Activated CD4-positive, alpha-beta T cell treated with anti-CD3 and anti-CD28 coated beads, Interleukin-2, amount 50 U/mL, for 48 hours (primary cell): ENCODE measurements around the gene ELMO1.

ENCODE experiments used
- DNase-seq, 2 experiments: peaks; one replicate each; pipeline ENCODE4 v3.0.0-alpha.2; 2020

The ELMO1 gene

GRCh38 chr7:37209195-37209594 lies 239.5 kb downstream of the ELMO1 start:
- no peak for DNase-seq

- peak in 1 of 2 experiments; percentile 23 for DNase-seq
These were observed 240.1 kb downstream of the ELMO1 start for GRCh38 chr7:37208528-37208927.

GRCh38 chr7:37206192-37206591 lies 242.5 kb downstream of the ELMO1 start:
- no peak for DNase-seq

- DNase-seq = no peak
These were observed 243.2 kb downstream of the ELMO1 start for GRCh38 chr7:37205451-37205850.

DNA sequence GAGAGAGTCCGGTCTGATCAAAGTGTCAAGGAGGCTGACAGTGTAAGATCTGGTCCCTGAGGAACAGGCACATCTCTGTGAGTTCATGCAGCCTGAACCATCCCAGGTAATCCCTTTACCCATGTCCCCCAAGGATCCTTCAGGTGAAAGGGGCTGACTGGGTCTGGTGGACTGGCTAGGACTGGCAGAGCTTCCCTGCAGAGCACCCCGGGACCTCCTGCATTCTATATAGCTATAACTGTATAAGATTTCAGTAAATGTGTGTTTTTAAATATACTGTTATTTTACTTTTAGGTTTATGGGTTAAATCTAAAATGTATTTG lies 246.8 kb downstream of the ELMO1 start:
- DNase-seq = no peak

DNA sequence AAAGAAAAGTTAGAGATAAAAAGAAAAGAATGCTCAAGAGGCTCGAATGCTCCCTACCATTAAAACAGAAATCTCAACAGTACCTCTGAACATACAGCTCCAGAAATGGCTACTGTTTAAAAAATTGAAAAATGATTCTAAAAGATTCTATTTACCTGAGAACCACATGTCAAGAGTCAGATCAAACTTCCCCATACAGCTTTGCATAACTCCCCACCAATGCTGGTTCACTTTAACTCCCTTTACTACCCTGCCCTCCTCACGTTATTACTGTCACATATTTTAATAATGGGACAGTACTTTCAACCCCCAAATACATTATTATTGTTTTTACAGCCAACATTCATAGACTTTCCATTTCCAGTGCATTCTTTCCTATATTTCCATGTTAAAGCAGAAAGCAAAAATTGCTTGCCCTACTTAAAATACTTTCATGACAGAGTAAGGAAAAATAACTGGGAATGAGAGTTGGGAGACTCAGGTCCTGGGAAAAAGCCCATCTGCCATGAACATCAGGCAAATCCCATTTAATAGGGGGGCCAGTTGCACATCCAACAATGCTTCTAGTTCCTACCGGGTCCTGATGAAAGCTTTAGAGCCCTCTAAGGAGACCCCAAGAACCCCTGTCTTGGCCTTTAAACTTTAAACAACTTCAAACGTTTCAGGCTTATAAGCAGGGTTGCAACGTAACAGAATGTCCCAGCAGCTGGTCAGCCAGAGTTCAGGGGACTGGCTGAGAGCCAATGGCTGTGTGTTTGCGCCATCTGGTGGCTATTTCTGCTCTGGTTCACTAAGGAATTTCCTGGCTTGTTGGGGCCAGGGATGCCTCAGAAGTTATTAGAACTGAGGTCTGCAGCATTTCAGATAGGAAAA lies 247.4 kb downstream of the ELMO1 start:
- DNase-seq = peak; percentile 58 to 63

GRCh38 chr7:37198906-37199485 lies 249.7 kb downstream of the ELMO1 start:
- DNase-seq = peak; percentile 76 to 80

- DNase-seq = no peak
These were observed 250.4 kb downstream of the ELMO1 start for GRCh38 chr7:37198041-37198905.

DNA sequence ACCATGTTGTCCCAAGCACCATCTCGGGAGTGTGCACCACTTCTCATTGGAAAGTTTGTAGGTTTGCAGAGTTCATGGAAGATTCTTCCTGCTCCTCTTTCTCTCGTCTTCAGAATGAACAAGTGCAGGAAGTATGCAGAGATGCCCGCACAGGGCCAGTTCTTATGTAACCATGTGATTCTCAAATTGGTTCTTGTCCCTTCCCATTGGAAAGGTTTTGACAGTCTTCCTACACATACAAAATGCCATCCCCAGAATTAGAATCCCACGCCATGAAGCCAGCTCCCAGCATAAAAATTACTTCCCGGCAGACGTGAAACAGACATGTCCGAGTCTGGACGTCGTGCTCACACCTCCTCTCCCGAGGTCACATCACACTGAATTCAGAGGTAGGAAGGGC lies 251.6 kb downstream of the ELMO1 start:
- DNase-seq = no peak

DNA sequence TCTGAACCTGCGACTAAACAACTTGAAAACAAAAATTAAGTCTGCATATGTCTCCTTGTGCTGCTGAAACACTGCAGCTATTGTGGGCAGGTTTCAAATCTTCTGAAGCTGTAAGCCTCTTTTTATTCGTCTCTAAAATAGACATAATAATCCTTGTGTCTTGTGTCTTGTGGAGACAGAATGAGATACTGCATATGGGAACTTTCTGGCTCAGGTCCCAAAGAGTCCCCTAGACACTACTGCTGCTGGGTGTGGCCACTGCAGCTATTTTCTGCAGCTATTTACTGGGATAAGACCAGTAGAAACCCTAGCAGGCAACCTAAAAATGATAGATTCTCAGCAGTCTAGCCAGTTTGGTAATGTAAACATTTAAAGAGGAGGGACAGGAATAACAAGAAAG lies 252.0 kb downstream of the ELMO1 start:
- DNase-seq = no peak

DNA sequence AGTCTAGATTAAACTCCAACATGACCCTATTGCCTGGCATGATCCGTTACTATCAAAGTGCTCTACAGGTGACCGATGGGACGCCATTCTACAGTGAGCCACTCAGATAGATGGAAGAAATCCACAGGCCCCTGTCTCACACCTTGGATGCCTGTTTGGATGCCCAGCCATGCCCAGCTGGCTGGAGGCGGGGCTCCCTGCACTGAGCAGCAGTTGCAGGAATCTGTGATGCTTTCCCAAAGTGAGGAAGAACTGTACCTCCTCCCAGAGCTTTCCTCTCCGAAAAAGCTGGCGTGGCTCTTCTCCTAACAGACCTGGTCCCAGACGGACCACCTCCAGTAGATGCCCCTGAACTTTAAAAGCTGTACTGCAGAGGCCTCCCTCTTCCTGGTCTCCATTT lies 253.3 kb downstream of the ELMO1 start:
- no peak for DNase-seq

GRCh38 chr7:37194943-37195342 lies 253.7 kb downstream of the ELMO1 start:
- DNase-seq = no peak

GRCh38 chr7:37193775-37194135 lies 254.9 kb downstream of the ELMO1 start:
- no peak for DNase-seq

- DNase-seq = no peak
These were observed 255.4 kb downstream of the ELMO1 start for GRCh38 chr7:37193087-37193774.

- DNase-seq = no peak
These were observed 256.9 kb downstream of the ELMO1 start for GRCh38 chr7:37191797-37192196.

DNA sequence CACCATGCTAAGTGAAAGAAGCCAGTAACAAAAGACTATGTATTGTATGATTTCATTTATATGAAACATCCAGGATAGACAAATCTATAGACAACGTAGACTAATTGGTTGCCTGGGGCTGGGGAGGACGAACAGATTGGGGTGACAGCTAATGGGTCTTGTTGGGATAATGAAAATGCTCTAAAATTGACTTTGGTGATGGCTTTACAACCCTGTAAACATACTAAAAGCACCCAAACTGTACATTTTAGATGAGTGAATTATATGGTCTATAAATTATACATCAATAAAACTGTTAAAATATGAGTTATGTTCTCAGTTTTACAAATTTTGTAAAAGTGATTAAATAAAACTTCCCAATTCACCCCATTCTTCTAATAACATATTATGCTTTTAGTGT lies 261.5 kb downstream of the ELMO1 start:
- no peak for DNase-seq

- no peak for DNase-seq
These were observed 261.9 kb downstream of the ELMO1 start for GRCh38 chr7:37186753-37187152.

- no peak for DNase-seq
These were observed 267.1 kb downstream of the ELMO1 start for GRCh38 chr7:37181550-37181932.

- DNase-seq = no peak
These were observed 267.7 kb downstream of the ELMO1 start for GRCh38 chr7:37180828-37181549.

- DNase-seq = no peak
These were observed 272.6 kb downstream of the ELMO1 start for GRCh38 chr7:37176079-37176478.

DNA sequence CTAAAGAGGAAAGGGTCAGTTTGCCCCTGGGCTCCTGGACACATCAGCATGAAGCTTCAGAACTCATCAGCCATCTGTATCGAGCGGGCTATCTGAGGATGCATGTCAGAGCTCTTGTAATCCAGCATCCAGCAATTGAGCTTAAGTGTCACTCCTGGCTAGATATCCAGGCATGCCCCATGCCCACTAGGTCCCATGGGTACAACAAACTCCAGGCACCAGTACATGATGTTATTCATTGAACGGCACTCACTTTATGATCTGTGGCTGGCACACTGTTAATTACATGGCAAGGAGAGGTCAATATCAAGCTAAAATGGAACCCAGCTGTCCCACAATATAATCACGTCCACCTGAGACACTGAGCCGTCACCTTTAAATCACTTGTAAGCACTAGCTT lies 274.2 kb downstream of the ELMO1 start:
- no peak for DNase-seq

GRCh38 chr7:37173670-37174069 lies 275.0 kb downstream of the ELMO1 start:
- no peak for DNase-seq

GRCh38 chr7:37162106-37162505 lies 286.6 kb downstream of the ELMO1 start:
- DNase-seq = no peak
